Natural killer cell (primary cell): ENCODE data around the gene FAM25G. TPM values are rescaled to one million over a fixed set of nuclear protein-coding genes. Genes with fewer than 3 reads are reported as not detected.

ENCODE experiments used
- ATAC-seq, 3 donors: fragments of 150-1000 bp in 2 of 3; fragments of 200-7000 bp in 1 of 3; cut with Tn5 transposase; 1 replicate in 1 of 3; 2 replicates in 2 of 3; pipeline ENCODE4 v1.10.0; 2021; ENCODE audit warnings: mild to moderate bottlenecking in 2 of 3, moderate library complexity in 2 of 3
- DNase-seq, 2 donors: peaks; one replicate each; pipeline versions ENCODE4 v3.0.0 to v3.0.0-alpha.2; 2013 to 2021; ENCODE audit warnings: mixed read lengths in 1 of 2
- H3K27ac ChIP-seq: one replicate; pipeline ENCODE4 v1.5.1; 2013; ENCODE audit warnings: mild to moderate bottlenecking, low read length
- H3K27me3 ChIP-seq: one replicate; pipeline ENCODE4 v1.6.1; 2013; ENCODE audit warnings: low read length; ENCODE audit not compliant: control insufficient read depth, insufficient read depth
- H3K36me3 ChIP-seq: one replicate; pipeline ENCODE4 v1.6.1; 2013; ENCODE audit warnings: low read length; ENCODE audit not compliant: control insufficient read depth, insufficient read depth
- H3K4me1 ChIP-seq: one replicate; pipeline ENCODE4 v1.6.1; 2013; ENCODE audit warnings: low read length; ENCODE audit not compliant: control insufficient read depth, insufficient read depth
- H3K4me3 ChIP-seq: one replicate; pipeline ENCODE4 v1.5.1; 2013; ENCODE audit warnings: low read length
- H3K9me3 ChIP-seq: one replicate; pipeline ENCODE4 v1.6.1; 2013; ENCODE audit warnings: low read length; ENCODE audit not compliant: control insufficient read depth, insufficient read depth
- H3K27ac Mint-ChIP-seq, 2 donors: one replicate each; pipeline ENCODE4 v1.8.0; 2022; ENCODE audit warnings: mild to moderate bottlenecking in 2 of 2, mixed read lengths in 2 of 2, moderate library complexity in 1 of 2
- H3K27me3 Mint-ChIP-seq, 2 donors: one replicate each; pipeline ENCODE4 v1.8.0; 2022; ENCODE audit warnings: low read depth in 2 of 2, mixed read lengths in 2 of 2
- H3K36me3 Mint-ChIP-seq: one replicate; pipeline ENCODE4 v1.8.0; 2022; ENCODE audit warnings: mixed read lengths
- H3K4me1 Mint-ChIP-seq, 2 donors: one replicate each; pipeline ENCODE4 v1.8.0; 2022; ENCODE audit warnings: mixed read lengths in 2 of 2
- H3K4me3 Mint-ChIP-seq: one replicate; pipeline ENCODE4 v1.8.0; 2022; ENCODE audit warnings: mild to moderate bottlenecking, moderate library complexity, mixed read lengths
- H3K9me3 Mint-ChIP-seq, 2 donors: one replicate each; pipeline ENCODE4 v1.8.0; 2022; ENCODE audit warnings: mixed read lengths in 2 of 2
- WGBS: methylation state at CpG from one replicate; pipeline ENCODE4 v1.1.7; 2013; ENCODE audit warnings: missing lambda C conversion rate; ENCODE audit not compliant: insufficient coverage; 5-methylcytosine and 5-hydroxymethylcytosine counted together
- intact Hi-C: fragments of 100-400 bp; cut with micrococcal nuclease; formaldehyde crosslinking; loops from one replicate; pipeline ENCODE4 v1.14.2; 2022
- total RNA-seq, 4 donors: library from RNA; stranded (reverse); fragments of 120-200 nt in 1 of 4; gene quantifications; one replicate each; pipeline versions ENCODE4 v1.2.3 to v1.2.4, GENCODE V29; 2013 to 2022
- TF ChIP-seq, protein P1 (sequence below): fragments of 200-600 bp; IDR thresholded peaks from one replicate; pipeline ENCODE4 v1.8.0; 2022; ENCODE audit warnings: antibody characterized with exemption

The FAM25G gene
- total RNA-seq, 3 donors from 2014 or later (not counting 1 experiment from before 2014, with no cell fraction given): not detected

- no peaks in the 10 kb centered on the region for H3K4me1 Mint-ChIP-seq
- Histone ChIP-seq H3K27me3 (no peaks in the 10 kb centered on the region), H3K9me3 (peaks cover 5% of the 10 kb centered on the region), H3K36me3 (no peaks in the 10 kb centered on the region), H3K4me1 (no peaks in the 10 kb centered on the region), H3K4me3 (no peak overlapping the region), H3K27ac (no peak overlapping the region)
- 84% methylated on average over 2 of the region's 2 CpGs for WGBS
- no peak for ATAC-seq
- no peak for DNase-seq
- peaks cover 9% of the 10 kb centered on the region in 2 donors for H3K9me3 Mint-ChIP-seq
- intact Hi-C loops: no loop called here
- H3K36me3 Mint-ChIP-seq: peaks cover 10% of the 10 kb centered on the region
- H3K27me3 Mint-ChIP-seq: peaks cover 8 to 13% of the 10 kb centered on the region in 2 donors
- H3K27ac Mint-ChIP-seq: no peak overlapping the region
- H3K4me3 Mint-ChIP-seq: no peak overlapping the region
- TF ChIP-seq, protein P1, sequence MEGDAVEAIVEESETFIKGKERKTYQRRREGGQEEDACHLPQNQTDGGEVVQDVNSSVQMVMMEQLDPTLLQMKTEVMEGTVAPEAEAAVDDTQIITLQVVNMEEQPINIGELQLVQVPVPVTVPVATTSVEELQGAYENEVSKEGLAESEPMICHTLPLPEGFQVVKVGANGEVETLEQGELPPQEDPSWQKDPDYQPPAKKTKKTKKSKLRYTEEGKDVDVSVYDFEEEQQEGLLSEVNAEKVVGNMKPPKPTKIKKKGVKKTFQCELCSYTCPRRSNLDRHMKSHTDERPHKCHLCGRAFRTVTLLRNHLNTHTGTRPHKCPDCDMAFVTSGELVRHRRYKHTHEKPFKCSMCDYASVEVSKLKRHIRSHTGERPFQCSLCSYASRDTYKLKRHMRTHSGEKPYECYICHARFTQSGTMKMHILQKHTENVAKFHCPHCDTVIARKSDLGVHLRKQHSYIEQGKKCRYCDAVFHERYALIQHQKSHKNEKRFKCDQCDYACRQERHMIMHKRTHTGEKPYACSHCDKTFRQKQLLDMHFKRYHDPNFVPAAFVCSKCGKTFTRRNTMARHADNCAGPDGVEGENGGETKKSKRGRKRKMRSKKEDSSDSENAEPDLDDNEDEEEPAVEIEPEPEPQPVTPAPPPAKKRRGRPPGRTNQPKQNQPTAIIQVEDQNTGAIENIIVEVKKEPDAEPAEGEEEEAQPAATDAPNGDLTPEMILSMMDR: no peak
Observed at GRCh38 chr10:47443145-47443544, 48.4 kb downstream of the FAM25G start.

DNA sequence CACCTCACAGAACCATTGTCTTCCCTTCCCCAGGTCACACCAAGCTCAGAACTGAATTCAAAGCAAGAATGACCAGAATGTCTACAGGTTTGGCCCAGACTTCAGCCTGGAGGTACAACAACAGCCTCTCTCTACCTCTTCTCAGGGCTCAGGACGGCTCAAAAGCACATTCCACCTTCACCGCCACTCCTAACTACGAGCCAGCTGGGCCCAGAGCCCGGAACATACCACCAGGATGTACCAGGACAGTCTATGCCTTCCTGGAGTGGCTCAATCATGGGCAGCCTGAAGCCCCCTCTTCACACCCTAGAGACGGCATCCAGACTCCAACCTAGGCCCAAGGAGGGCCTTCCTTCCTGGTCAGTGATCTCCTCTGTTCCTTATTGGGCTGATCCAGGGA lies 49.1 kb downstream of the FAM25G start:
- ATAC-seq: no peak
- whole genome bisulfite sequencing: 90% methylated on average over 5 of the region's 5 CpGs
- intact Hi-C loops: no loop called here
- DNase-seq: no peak
- H3K36me3 ChIP-seq: no peaks in the 10 kb centered on the region
- no peak overlapping the region for H3K27ac ChIP-seq
- no peaks in the 10 kb centered on the region for H3K4me1 ChIP-seq
- Mint-ChIP-seq H3K36me3 (peaks cover 10% of the 10 kb centered on the region), H3K4me1 (no peaks in the 10 kb centered on the region), H3K27ac (no peak overlapping the region), H3K4me3 (no peak overlapping the region), H3K9me3 (peaks cover 6 to 9% of the 10 kb centered on the region in 2 donors), H3K27me3 (peaks cover 8 to 13% of the 10 kb centered on the region in 2 donors)
- TF ChIP-seq, protein P1: no peak
- no peaks in the 10 kb centered on the region for H3K27me3 ChIP-seq
- H3K4me3 ChIP-seq: no peak overlapping the region
- H3K9me3 ChIP-seq: peaks cover 5% of the 10 kb centered on the region

DNA sequence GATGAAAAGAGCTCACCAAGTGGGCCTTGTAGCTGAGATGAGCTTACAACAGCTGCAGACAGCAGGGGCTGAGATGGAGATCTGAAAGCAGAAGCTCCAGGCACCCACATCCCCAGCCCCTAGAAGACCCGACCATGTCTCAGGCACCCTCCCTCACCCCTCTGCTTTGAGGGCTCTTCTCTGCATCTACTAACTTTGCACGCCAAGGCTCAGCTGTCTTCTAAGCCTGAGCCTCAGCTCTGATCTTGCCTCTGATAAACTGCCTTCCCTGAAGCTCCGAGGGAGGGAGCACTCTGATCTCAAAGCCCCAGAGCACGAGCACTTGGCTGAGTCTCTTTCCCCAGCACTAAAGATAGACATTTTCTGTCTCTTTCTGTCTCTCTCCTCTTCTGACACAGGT lies 49.6 kb downstream of the FAM25G start:
- Mint-ChIP-seq H3K36me3 (peaks cover 10% of the 10 kb centered on the region), H3K4me3 (no peak overlapping the region), H3K4me1 (no peaks in the 10 kb centered on the region), H3K27me3 (peaks cover 8 to 13% of the 10 kb centered on the region in 2 donors), H3K9me3 (peaks cover 6 to 9% of the 10 kb centered on the region in 2 donors), H3K27ac (no peak overlapping the region)
- no peaks in the 10 kb centered on the region for H3K36me3 ChIP-seq
- peaks cover 5% of the 10 kb centered on the region for H3K9me3 ChIP-seq
- no peak overlapping the region for H3K27ac ChIP-seq
- H3K27me3 ChIP-seq: no peaks in the 10 kb centered on the region
- DNase-seq: no peak
- intact Hi-C loops: no loop called here
- whole genome bisulfite sequencing: 36% methylated on average over 4 of the region's 4 CpGs
- H3K4me1 ChIP-seq: no peaks in the 10 kb centered on the region
- TF ChIP-seq, protein P1: no peak
- no peak overlapping the region for H3K4me3 ChIP-seq
- no peak for ATAC-seq

- TF ChIP-seq, protein P1: no peak
- no peak overlapping the region for H3K27ac Mint-ChIP-seq
- Histone ChIP-seq H3K4me3 (no peak overlapping the region), H3K9me3 (no peaks in the 10 kb centered on the region), H3K4me1 (no peaks in the 10 kb centered on the region), H3K27ac (no peak overlapping the region), H3K36me3 (no peaks in the 10 kb centered on the region), H3K27me3 (no peaks in the 10 kb centered on the region)
- no peaks in the 10 kb centered on the region for H3K4me1 Mint-ChIP-seq
- peaks cover 2% of the 10 kb centered on the region for H3K36me3 Mint-ChIP-seq
- H3K9me3 Mint-ChIP-seq: peaks cover 2 to 6% of the 10 kb centered on the region in 2 donors
- no peak overlapping the region for H3K4me3 Mint-ChIP-seq
- DNase-seq: no peak
- no peak for ATAC-seq
- peaks cover 16 to 18% of the 10 kb centered on the region in 2 donors for H3K27me3 Mint-ChIP-seq
- intact Hi-C loops: no loop called here
- WGBS: 82% methylated on average over 4 of the region's 4 CpGs
Observed at GRCh38 chr10:47440207-47440606, 51.3 kb downstream of the FAM25G start.
